NT2/D1 (cell line): ENCODE results near the gene FAM234B.

Experiments
- SUZ12 ChIP-seq: IDR thresholded peaks from 2 replicates; pipeline ENCODE4 v1.6.1; 2011; ENCODE audit not compliant: insufficient read length, insufficient read depth; ENCODE audit errors: extremely low read depth
- YY1 ChIP-seq: IDR thresholded peaks from 2 replicates; pipeline ENCODE4 v1.6.1; 2011; ENCODE audit not compliant: insufficient read length, insufficient read depth
- ZNF274 ChIP-seq: IDR thresholded peaks from 2 replicates; pipeline ENCODE4 v1.6.1; 2011; ENCODE audit warnings: mild to moderate bottlenecking, low read depth, low read length

DNA sequence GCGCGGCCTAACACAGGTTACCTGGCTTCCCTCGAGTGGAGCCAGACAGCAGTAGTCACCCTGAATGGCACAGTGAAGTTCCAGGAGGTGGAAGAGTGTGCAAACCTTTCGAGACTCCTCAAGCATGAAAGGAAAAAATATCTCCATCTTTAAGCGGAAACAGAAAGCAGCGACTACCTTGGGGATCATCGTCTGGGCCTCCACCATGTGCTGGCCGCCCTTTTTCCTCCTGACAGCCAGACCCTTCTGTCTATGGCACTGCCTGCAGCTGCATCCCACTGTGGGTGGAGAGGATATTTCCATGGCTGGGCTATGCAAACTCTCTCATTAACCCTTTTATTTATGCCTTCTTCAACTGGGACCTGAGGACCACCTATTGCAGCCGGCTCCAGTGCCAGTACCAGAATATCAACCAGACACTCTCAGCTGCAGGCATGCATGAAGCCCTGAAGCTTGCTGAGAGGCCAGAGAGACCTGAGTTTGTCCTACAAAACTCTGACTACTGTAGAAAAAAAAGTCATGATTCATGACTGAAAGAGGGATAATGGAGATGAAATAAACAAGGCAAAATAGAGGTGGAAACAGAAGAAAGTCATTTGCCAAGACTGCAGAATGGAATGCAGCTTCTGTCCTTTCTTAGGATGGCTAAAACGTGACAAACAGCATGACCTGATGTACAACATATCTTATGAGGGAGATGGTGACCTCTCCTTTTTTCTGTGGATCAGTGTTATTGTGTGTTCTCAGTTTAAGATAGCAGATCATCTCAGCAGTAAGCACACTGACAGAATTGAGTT, 41.7 kb upstream of the FAM234B start:
- TF ChIP-seq ZNF274 (no peak), YY1 (no peak), SUZ12 (no peak)
